GM13976 (cell line): ENCODE results near the gene RASGRF2.

Source experiments
- DNase-seq: peaks from one replicate; pipeline ENCODE4 v3.0.0; 2012; ENCODE audit warnings: low spot score
- CTCF ChIP-seq: IDR thresholded peaks from 2 replicates; pipeline ENCODE4 v1.5.1; 2012; ENCODE audit warnings: borderline replicate concordance, mild to moderate bottlenecking; ENCODE audit not compliant: insufficient read depth; ENCODE audit errors: extremely low read depth, missing control alignments, control extremely low read depth
- in situ Hi-C: fragments of 300-500 bp; cut with MboI; formaldehyde crosslinking; loops from one replicate; pipeline ENCODE4 v1.12.0; 2022; ENCODE audit warnings: low sequenced_read_pairs, mixed read lengths, inconsistent platforms; ENCODE audit not compliant: unreplicated experiment

Gene RASGRF2

GRCh38 chr5:80985600-80986228 lies 25.6 kb downstream of the RASGRF2 start:
- in situ Hi-C loops, result no loop called here
- TF ChIP-seq CTCF, result no peak
- no peak for DNase-seq

- in situ Hi-C loops, result no loop called here
- no peak for DNase-seq
- TF ChIP-seq CTCF, result no peak
Observed at GRCh38 chr5:80986382-80986781, 26.2 kb downstream of the RASGRF2 start.

- no peak for TF ChIP-seq CTCF
- DNase-seq, result no peak
- in situ Hi-C loops, result no loop called here
Observed at GRCh38 chr5:80987078-80987766, 27.1 kb downstream of the RASGRF2 start.

GRCh38 chr5:80988419-80988935 lies 28.3 kb downstream of the RASGRF2 start:
- TF ChIP-seq CTCF, result no peak
- no peak for DNase-seq
- in situ Hi-C loops, result no loop called here

GRCh38 chr5:80989883-80990282 lies 29.7 kb downstream of the RASGRF2 start:
- in situ Hi-C loops, result no loop called here
- no peak for DNase-seq
- no peak for TF ChIP-seq CTCF

DNA sequence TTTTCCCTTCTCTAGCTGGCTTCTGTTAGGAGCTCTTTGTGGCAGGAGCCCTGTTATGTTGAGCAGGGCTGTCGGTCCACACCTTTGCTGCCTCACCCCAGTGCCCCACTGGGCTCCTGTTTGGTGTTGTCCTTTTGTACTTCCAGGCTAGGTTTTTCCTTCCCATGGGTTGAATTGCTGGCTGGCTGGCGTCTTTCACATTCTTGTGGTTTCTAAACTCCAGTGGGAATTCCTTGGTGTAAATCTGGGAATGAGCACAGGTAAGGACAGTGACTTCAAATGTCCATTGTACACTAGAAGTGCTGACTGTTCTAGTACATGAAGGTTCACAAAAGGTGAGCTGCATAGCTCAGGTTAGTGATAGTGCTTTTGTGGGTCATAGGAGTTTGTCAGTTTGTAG lies 30.4 kb downstream of the RASGRF2 start:
- TF ChIP-seq CTCF, result no peak
- in situ Hi-C loops, result no loop called here
- no peak for DNase-seq
